DOHH2 (cell line): Measurements from ENCODE around the gene STAT5A.

Experiments used
- H3F3A ChIP-seq: fragments of 200-600 bp; sonication (generic), shearing (Covaris generic); 2 replicates; pipeline ENCODE4 v1.6.0; 2016; ENCODE audit warnings: antibody characterized with exemption, mild to moderate bottlenecking; ENCODE audit not compliant: control insufficient read depth, insufficient read depth
- H3K27ac ChIP-seq: fragments of 200-600 bp; sonication (generic); 2 replicates; pipeline ENCODE4 v1.5.1; 2014; ENCODE audit warnings: low read depth, mild to moderate bottlenecking, low read length, moderate library complexity
- H3K27me3 ChIP-seq: fragments of 200-600 bp; sonication (generic); 2 replicates; pipeline ENCODE4 v1.6.1; 2014; ENCODE audit warnings: mild to moderate bottlenecking, low read length, mixed read lengths; ENCODE audit not compliant: control insufficient read depth
- H3K36me3 ChIP-seq: fragments of 200-600 bp; sonication (generic); 2 replicates; pipeline ENCODE4 v1.6.1; 2014; ENCODE audit warnings: mild to moderate bottlenecking, low read length, moderate library complexity, mixed read lengths; ENCODE audit not compliant: control insufficient read depth
- H3K4me1 ChIP-seq: fragments of 200-600 bp; sonication (generic); 2 replicates; pipeline ENCODE4 v1.6.1; 2014; ENCODE audit warnings: mild to moderate bottlenecking, low read length, mixed read lengths; ENCODE audit not compliant: control insufficient read depth
- H3K4me2 ChIP-seq: fragments of 200-600 bp; sonication (generic); 2 replicates; pipeline ENCODE4 v1.6.0; 2014; ENCODE audit warnings: mild to moderate bottlenecking, low read length, moderate library complexity
- H3K4me3 ChIP-seq: fragments of 200-600 bp; sonication (generic); 2 replicates; pipeline ENCODE4 v1.5.1; 2014; ENCODE audit warnings: mild to moderate bottlenecking, low read length, mixed read lengths
- H3K79me2 ChIP-seq: fragments of 200-600 bp; sonication (generic); 2 replicates; pipeline ENCODE4 v1.6.1; 2014; ENCODE audit warnings: mild to moderate bottlenecking, low read length, mixed read lengths; ENCODE audit not compliant: control insufficient read depth
- H3K9me2 ChIP-seq: fragments of 200-600 bp; sonication (generic); replicated peaks from 2 replicates; pipeline ENCODE4 v1.6.1; 2014; ENCODE audit warnings: mild to moderate bottlenecking, low read length, mixed read lengths; ENCODE audit not compliant: control insufficient read depth
- H3K9me3 ChIP-seq: fragments of 200-600 bp; sonication (generic); 2 replicates; pipeline ENCODE4 v1.6.1; 2014; ENCODE audit warnings: antibody characterized with exemption, low read length, mixed read lengths; ENCODE audit not compliant: control insufficient read depth, insufficient read depth
- H4K20me1 ChIP-seq: fragments of 200-600 bp; sonication (generic); 2 replicates; pipeline ENCODE4 v1.6.0; 2014; ENCODE audit warnings: low read depth, mild to moderate bottlenecking, antibody characterized with exemption, low read length, moderate library complexity; ENCODE audit not compliant: control insufficient read depth, insufficient read depth
- EZH2phosphoT487 ChIP-seq: fragments of 200-600 bp; sonication (generic); IDR thresholded peaks from 2 replicates; pipeline ENCODE4 v1.6.1; 2017; ENCODE audit warnings: borderline replicate concordance, mild to moderate bottlenecking, antibody characterized with exemption, low read length, moderate library complexity, mixed read lengths
- TF ChIP-seq, protein P1 (sequence below): fragments of 200-600 bp; sonication (generic); IDR thresholded peaks from one replicate; pipeline ENCODE4 v1.5.1; 2014; ENCODE audit warnings: antibody characterized with exemption, mild to moderate bottlenecking, low read depth, low read length; ENCODE audit not compliant: poor library complexity, severe bottlenecking

Gene STAT5A

DNA sequence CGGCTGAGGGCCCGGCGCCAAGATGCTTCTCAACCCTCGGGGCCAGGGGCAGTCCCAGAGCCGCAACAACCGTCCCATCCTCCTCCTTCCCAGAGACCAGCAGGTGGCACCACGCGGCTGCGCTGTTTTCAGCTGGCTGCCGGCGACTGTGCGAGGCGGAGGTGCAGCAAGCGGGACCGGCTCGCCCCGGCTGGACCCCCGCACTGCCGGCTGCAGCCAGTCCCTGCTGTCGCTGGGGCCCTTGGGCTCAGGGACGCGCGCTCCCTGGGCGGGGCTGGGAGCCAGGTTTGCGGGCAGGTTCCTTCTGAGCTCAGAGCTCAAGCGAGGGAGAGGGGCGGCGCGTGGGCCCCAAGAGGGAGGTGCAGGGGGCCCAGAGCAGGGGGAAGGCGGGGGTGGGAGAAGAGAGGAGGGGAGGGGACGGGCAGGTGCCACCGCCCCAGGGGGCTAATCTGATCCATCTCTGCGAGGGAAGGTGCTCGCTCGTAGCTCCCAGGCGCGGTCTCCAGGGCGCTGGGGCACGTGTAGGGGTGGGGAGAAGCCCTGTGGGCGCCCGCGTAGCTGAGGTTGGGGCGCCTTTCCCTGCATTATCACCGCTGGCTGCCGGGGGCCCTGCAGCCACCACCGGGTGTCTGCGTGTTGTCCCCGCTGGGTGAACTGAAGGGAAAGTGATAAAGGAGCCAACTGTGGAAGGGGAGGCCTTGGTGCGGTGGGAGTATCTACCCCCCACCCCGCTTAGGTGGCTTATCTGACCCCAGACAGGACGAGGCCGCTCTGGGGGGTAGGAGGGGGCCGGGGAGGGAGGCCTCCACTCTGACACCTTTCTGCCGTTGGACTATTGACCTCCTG is 24.2 kb downstream of the STAT5A start:
- Histone ChIP-seq H3K4me3 (peak overlapping the region; percentile 66), H3K36me3 (no peaks in the 10 kb centered on the region), H3K27me3 (no peaks in the 10 kb centered on the region), H3K27ac (no peak overlapping the region), H3K9me2 (no peaks in the 10 kb centered on the region), H3K4me1 (peaks cover 60% of the 10 kb centered on the region), H4K20me1 (no peaks in the 10 kb centered on the region), H3K4me2 (peak overlapping the region; percentile 85), H3K79me2 (no peaks in the 10 kb centered on the region), H3K9me3 (no peaks in the 10 kb centered on the region), H3F3A (peaks cover 18% of the 10 kb centered on the region)
- TF ChIP-seq EZH2phosphoT487 = no peak
- TF ChIP-seq, protein P1, sequence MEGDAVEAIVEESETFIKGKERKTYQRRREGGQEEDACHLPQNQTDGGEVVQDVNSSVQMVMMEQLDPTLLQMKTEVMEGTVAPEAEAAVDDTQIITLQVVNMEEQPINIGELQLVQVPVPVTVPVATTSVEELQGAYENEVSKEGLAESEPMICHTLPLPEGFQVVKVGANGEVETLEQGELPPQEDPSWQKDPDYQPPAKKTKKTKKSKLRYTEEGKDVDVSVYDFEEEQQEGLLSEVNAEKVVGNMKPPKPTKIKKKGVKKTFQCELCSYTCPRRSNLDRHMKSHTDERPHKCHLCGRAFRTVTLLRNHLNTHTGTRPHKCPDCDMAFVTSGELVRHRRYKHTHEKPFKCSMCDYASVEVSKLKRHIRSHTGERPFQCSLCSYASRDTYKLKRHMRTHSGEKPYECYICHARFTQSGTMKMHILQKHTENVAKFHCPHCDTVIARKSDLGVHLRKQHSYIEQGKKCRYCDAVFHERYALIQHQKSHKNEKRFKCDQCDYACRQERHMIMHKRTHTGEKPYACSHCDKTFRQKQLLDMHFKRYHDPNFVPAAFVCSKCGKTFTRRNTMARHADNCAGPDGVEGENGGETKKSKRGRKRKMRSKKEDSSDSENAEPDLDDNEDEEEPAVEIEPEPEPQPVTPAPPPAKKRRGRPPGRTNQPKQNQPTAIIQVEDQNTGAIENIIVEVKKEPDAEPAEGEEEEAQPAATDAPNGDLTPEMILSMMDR = peak; percentile 73

DNA sequence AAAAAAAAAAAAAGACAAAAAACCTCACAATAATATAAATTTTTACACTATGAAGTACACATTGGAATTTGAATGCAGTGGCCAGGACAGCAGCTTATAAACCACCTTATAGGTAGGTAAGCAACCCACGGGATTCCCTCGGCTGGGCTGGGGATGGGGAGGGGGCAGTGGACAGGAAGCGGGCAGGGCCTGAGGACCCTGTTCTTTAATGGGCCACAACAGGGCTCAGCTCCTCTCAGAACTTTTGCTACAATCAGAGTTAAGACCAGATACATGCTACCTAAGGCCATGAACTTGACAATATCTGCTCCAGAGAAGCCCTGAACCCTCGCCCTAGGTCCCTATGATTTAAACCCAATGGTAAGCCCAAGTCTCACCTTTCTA is 25.1 kb downstream of the STAT5A start:
- TF ChIP-seq, protein P1 = no peak
- TF ChIP-seq EZH2phosphoT487 = no peak
- no peaks in the 10 kb centered on the region for H4K20me1 ChIP-seq
- H3K4me3 ChIP-seq = no peak overlapping the region
- H3K4me2 ChIP-seq = peak overlapping the region; percentile 85
- H3F3A ChIP-seq = peaks cover 18% of the 10 kb centered on the region
- H3K9me3 ChIP-seq = no peaks in the 10 kb centered on the region
- H3K27ac ChIP-seq = no peak overlapping the region
- H3K9me2 ChIP-seq = no peaks in the 10 kb centered on the region
- no peaks in the 10 kb centered on the region for H3K36me3 ChIP-seq
- H3K79me2 ChIP-seq = no peaks in the 10 kb centered on the region
- peaks cover 60% of the 10 kb centered on the region for H3K4me1 ChIP-seq
- no peaks in the 10 kb centered on the region for H3K27me3 ChIP-seq

DNA sequence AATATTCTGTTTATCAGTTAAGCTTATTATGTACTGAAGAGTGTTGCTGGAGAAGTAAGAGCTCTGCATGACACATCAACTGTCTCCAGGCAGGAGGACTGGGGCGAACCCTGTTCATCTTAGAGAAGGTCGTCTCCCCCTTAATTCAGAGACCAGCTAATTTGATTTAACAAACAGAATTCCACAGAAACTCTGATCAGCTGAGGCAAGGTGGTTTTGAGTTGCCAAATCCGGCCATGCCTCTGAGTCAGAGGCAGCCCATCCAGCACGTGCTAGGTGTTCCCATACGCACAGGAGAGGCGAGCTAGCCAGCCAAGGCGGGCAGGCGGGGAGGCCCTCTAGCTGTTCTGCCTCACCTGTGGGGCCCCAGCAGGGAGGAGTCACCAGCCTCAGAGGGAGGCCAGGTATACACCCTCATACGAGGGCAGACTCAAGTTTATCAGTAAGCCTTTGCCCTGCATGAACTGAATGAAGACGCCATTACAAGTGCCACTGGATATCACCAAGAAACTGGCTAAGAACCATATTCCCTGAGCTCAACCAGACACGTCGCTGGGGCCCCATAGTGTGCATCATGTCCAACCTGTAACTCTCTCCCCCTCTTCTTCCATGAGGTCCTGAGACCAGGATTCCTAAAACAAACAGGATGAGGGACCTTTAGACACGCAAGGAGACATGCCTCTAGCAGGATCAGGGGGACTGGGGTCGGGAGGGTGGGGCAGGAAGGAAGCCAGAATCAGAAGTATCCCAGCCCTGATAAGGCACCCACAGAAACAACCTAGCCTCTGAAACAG is 25.7 kb downstream of the STAT5A start:
- peaks cover 18% of the 10 kb centered on the region for H3F3A ChIP-seq
- no peaks in the 10 kb centered on the region for H3K79me2 ChIP-seq
- H3K9me3 ChIP-seq = no peaks in the 10 kb centered on the region
- H3K9me2 ChIP-seq = no peaks in the 10 kb centered on the region
- no peaks in the 10 kb centered on the region for H4K20me1 ChIP-seq
- TF ChIP-seq, protein P1 = no peak
- no peak for TF ChIP-seq EZH2phosphoT487
- H3K27ac ChIP-seq = no peak overlapping the region
- no peak overlapping the region for H3K4me3 ChIP-seq
- peak overlapping the region; percentile 85 for H3K4me2 ChIP-seq
- peaks cover 60% of the 10 kb centered on the region for H3K4me1 ChIP-seq
- no peaks in the 10 kb centered on the region for H3K27me3 ChIP-seq
- no peaks in the 10 kb centered on the region for H3K36me3 ChIP-seq
